Colonic mucosa (tissue), 4 donors: Measurements from ENCODE around the gene PCMT1. TPM values are rescaled to one million over a fixed set of nuclear protein-coding genes. Genes with fewer than 3 reads are reported as not detected.

Source experiments
- DNase-seq: peaks from one replicate; pipeline ENCODE4 v3.0.0-alpha.2; 2020
- H3K27ac ChIP-seq: fragments of 200-600 bp; one replicate; pipeline ENCODE4 v1.8.0; 2021
- H3K27me3 ChIP-seq: fragments of 200-600 bp; one replicate; pipeline ENCODE4 v1.8.0; 2021
- H3K36me3 ChIP-seq: fragments of 200-600 bp; one replicate; pipeline ENCODE4 v1.8.0; 2021
- H3K4me1 ChIP-seq: fragments of 200-600 bp; one replicate; pipeline ENCODE4 v1.8.0; 2021; ENCODE audit warnings: mild to moderate bottlenecking
- H3K4me3 ChIP-seq: fragments of 200-600 bp; one replicate; pipeline ENCODE4 v1.8.0; 2021
- H3K9ac ChIP-seq, 2 donors: one replicate each; pipeline ENCODE4 v1.7.0; 2013; ENCODE audit warnings: control low read depth in 2 of 2, low read depth in 2 of 2, low read length in 2 of 2
- H3K9me3 ChIP-seq: fragments of 200-600 bp; one replicate; pipeline ENCODE4 v1.8.0; 2021
- intact Hi-C: fragments of 100-400 bp; cut with DNase I; formaldehyde crosslinking; loops from one replicate; pipeline ENCODE4 v1.14.1; 2022
- total RNA-seq, 2 donors: library from RNA; stranded (reverse); fragmentation: NEBNext Ultra II Directional in 1 of 2; extraction: Animal tissue kit (Norgen Biotek cat#: 25700) in 1 of 2; gene quantifications; one replicate each; pipeline ENCODE4 v1.2.1, GENCODE V29; 2021
- TF ChIP-seq, protein P1 (sequence below): fragments of 200-600 bp; IDR thresholded peaks from one replicate; pipeline ENCODE4 v1.8.0; 2022; ENCODE audit warnings: antibody characterized with exemption, mild to moderate bottlenecking
- donor health status: healthy.
- donor health status: DM: no; HTN: no; CAD: no.
- donor health status: DM: no; HTN: no; CAD: no.

Gene PCMT1
- total RNA-seq, 2 donors from 2014 or later, result 65.5 to 74.0 TPM

DNA sequence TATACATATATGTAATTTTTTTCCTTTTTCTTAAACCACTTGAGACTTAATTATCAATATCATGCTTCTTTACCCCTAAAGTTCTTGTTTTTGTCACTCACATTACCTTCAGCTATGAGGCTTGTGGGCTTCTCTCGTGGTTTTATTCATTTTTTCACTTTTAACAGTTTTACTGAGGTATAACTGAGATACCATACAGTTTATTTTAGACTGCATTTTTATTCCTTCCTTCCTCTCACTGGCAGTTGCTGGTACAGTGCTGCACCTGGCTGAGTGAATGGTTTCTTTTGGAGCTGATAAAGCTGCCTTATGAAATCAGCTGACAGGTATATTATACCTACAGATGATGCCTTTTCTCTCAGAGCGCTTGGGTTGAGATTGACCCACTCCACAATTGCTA lies 60.3 kb downstream of the PCMT1 start:
- H3K27me3 ChIP-seq, result no peaks in the 10 kb centered on the region
- intact Hi-C loops, result no loop called here
- no peak overlapping the region for H3K4me3 ChIP-seq
- no peaks in the 10 kb centered on the region for H3K36me3 ChIP-seq
- H3K27ac ChIP-seq, result no peak overlapping the region
- no peak for DNase-seq
- H3K9me3 ChIP-seq, result no peaks in the 10 kb centered on the region
- no peak overlapping the region for H3K9ac ChIP-seq
- H3K4me1 ChIP-seq, result no peaks in the 10 kb centered on the region
- TF ChIP-seq, protein P1, sequence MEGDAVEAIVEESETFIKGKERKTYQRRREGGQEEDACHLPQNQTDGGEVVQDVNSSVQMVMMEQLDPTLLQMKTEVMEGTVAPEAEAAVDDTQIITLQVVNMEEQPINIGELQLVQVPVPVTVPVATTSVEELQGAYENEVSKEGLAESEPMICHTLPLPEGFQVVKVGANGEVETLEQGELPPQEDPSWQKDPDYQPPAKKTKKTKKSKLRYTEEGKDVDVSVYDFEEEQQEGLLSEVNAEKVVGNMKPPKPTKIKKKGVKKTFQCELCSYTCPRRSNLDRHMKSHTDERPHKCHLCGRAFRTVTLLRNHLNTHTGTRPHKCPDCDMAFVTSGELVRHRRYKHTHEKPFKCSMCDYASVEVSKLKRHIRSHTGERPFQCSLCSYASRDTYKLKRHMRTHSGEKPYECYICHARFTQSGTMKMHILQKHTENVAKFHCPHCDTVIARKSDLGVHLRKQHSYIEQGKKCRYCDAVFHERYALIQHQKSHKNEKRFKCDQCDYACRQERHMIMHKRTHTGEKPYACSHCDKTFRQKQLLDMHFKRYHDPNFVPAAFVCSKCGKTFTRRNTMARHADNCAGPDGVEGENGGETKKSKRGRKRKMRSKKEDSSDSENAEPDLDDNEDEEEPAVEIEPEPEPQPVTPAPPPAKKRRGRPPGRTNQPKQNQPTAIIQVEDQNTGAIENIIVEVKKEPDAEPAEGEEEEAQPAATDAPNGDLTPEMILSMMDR, result no peak

DNA sequence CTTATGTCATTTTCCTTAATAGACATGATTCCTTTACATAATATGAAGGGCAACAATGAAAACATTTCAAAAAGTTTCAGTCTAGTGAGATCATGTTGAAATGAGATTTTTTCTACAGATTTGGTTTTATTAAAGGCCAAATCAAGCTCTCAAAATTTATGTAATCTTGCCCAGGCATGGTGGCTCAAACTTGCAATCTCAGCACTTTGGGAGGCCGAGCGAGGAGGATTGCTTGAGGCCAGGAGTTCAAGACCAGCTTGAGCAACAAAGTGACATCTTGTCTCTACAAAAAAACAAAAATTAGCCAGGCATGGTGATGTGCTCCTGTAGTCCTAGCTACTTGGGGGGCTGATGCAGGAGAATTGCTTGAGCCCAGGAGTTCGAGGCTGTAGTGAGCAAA lies 63.8 kb downstream of the PCMT1 start:
- DNase-seq, result no peak
- no peak overlapping the region for H3K9ac ChIP-seq
- no peaks in the 10 kb centered on the region for H3K4me1 ChIP-seq
- H3K27ac ChIP-seq, result no peak overlapping the region
- H3K36me3 ChIP-seq, result no peaks in the 10 kb centered on the region
- no peaks in the 10 kb centered on the region for H3K27me3 ChIP-seq
- no peak overlapping the region for H3K4me3 ChIP-seq
- TF ChIP-seq, protein P1, result no peak
- intact Hi-C loops, result no loop called here
- no peaks in the 10 kb centered on the region for H3K9me3 ChIP-seq

DNA sequence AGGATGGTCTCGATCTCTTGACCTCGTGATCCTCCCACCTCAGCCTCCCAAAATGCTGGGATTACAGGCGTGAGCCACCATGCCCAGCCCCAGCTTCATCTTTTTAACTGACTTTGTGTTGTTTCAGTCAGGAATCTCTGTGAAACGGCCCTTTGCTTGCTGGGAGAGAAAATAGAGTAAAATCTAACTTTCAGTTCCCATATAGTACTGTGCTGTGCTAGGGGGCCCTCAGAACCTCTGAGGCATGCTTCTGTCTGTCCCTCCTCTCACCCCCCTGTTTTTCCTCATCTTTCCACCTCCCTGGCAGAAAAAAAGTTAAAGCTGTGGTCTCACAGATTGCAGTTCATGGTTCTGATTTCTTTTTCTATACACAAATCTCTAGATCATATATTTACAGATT lies 66.2 kb downstream of the PCMT1 start:
- no peak overlapping the region for H3K4me3 ChIP-seq
- no peaks in the 10 kb centered on the region for H3K36me3 ChIP-seq
- H3K9ac ChIP-seq, result no peak overlapping the region
- intact Hi-C loops, result no loop called here
- H3K4me1 ChIP-seq, result no peaks in the 10 kb centered on the region
- TF ChIP-seq, protein P1, result no peak
- H3K9me3 ChIP-seq, result no peaks in the 10 kb centered on the region
- DNase-seq, result no peak
- H3K27ac ChIP-seq, result no peak overlapping the region
- H3K27me3 ChIP-seq, result no peaks in the 10 kb centered on the region

DNA sequence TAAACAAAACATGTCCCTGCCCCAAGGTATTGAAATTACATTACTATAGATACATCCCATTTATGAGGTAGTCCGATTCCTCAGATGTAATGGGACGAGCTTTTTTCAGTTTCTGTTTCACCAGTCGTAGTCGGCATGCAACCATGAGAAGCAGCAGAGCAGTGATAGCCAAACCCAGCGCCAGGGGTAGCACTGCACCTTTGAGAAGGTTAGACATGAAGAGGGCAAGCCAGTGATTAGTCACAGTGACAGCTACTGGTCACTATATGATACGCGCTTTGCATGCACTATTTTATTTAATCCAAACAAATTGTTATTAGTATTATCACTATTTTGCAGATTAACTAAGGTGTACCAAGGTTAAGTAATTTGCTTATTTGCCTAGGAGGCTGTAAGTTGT lies 71.0 kb downstream of the PCMT1 start:
- Histone ChIP-seq H3K27me3 (no peaks in the 10 kb centered on the region), H3K4me1 (no peaks in the 10 kb centered on the region), H3K9me3 (no peaks in the 10 kb centered on the region), H3K36me3 (no peaks in the 10 kb centered on the region), H3K9ac (no peak overlapping the region), H3K27ac (no peak overlapping the region), H3K4me3 (no peak overlapping the region)
- TF ChIP-seq, protein P1, result no peak
- DNase-seq, result no peak
- intact Hi-C loops, result no loop called here

DNA sequence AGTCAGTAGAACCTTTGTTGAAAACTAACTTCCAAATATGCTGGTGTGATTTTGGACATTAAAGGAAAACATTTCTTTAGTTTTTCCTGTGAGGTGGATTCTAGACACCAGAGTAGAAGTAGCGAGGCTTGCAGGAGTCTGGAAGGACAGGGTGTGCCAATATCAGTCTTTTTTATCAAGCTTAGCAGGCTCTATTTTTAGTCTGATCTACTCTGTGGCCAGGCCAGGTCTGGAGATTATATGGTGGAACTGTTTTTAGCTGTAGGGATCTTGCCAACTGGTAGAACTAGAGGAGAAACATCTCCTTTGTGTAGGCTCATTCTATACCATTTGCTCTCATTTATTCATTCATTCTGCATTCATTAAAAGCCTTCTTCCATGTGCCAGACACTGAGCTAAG lies 72.0 kb downstream of the PCMT1 start:
- TF ChIP-seq, protein P1, result no peak
- Histone ChIP-seq H3K9me3 (no peaks in the 10 kb centered on the region), H3K9ac (no peak overlapping the region), H3K27me3 (no peaks in the 10 kb centered on the region), H3K4me3 (no peak overlapping the region), H3K27ac (no peak overlapping the region), H3K4me1 (no peaks in the 10 kb centered on the region), H3K36me3 (no peaks in the 10 kb centered on the region)
- intact Hi-C loops, result no loop called here
- no peak for DNase-seq

DNA sequence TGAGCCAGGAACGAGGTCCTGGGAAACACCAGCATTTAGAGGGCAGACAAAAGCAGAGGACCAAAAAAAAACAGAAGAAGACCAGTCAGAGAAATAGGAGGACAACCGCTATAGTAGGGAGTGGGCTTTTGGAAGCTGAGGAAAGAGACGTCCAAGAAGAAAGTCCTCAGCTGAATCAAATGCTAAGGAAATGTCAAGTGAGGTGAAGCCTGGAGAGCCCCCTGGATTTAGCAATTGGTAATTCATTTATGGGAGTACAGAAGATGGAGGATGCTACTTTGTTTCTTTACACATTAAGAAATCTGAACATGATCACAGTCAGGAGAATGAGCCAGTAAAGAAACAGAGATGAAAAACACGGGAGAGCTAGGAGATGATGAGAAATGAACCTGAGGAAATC lies 73.5 kb downstream of the PCMT1 start:
- TF ChIP-seq, protein P1, result no peak
- intact Hi-C loops, result no loop called here
- no peak overlapping the region for H3K4me3 ChIP-seq
- no peaks in the 10 kb centered on the region for H3K27me3 ChIP-seq
- H3K9ac ChIP-seq, result no peak overlapping the region
- no peaks in the 10 kb centered on the region for H3K9me3 ChIP-seq
- no peak for DNase-seq
- no peak overlapping the region for H3K27ac ChIP-seq
- no peaks in the 10 kb centered on the region for H3K4me1 ChIP-seq
- no peaks in the 10 kb centered on the region for H3K36me3 ChIP-seq
